Testis (tissue), 3 donors: Measurements from ENCODE around the gene TBL1X. TPM values are rescaled to one million over a fixed set of nuclear protein-coding genes. Genes with fewer than 3 reads are reported as not detected.

Experiments used
- DNase-seq: peaks from one replicate; pipeline ENCODE4 v3.0.0-alpha.2; 2019
- H3K27ac ChIP-seq, 2 donors: fragments of 200-600 bp; sonication (generic); one replicate each; pipeline ENCODE4 v1.5.1; 2019
- H3K27me3 ChIP-seq: fragments of 200-600 bp; sonication (generic); one replicate; pipeline ENCODE4 v1.5.1; 2019
- H3K36me3 ChIP-seq: fragments of 200-600 bp; sonication (generic); one replicate; pipeline ENCODE4 v1.5.1; 2017; ENCODE audit warnings: low read depth; ENCODE audit errors: missing control alignments
- H3K4me1 ChIP-seq: fragments of 200-600 bp; sonication (generic); one replicate; pipeline ENCODE4 v1.5.1; 2019
- H3K4me3 ChIP-seq, 2 donors: fragments of 200-600 bp; sonication (generic); one replicate each; pipeline ENCODE4 v1.5.1; 2017 to 2019
- H3K9me3 ChIP-seq: fragments of 200-600 bp; sonication (generic); one replicate; pipeline ENCODE4 v1.5.1; 2017
- POLR2A ChIP-seq: fragments of 450-650 bp; IDR thresholded peaks from one replicate; pipeline ENCODE4 v1.6.1; 2017; ENCODE audit warnings: antibody characterized with exemption, mild to moderate bottlenecking, moderate library complexity
- WGBS, 2 donors: methylation state at CpG; one replicate each; pipeline ENCODE4 v1.1.5; 2018; 5-methylcytosine and 5-hydroxymethylcytosine counted together
- intact Hi-C: fragments of 100-400 bp; cut with DNase I; formaldehyde crosslinking; loops from one replicate; pipeline ENCODE4 v1.15.1; 2023; ENCODE audit warnings: low total_unique reads
- polyA plus RNA-seq: library from polyadenylated mRNA; stranded (reverse); fragments of 350-450 nt; fragmentation: Illumina TruSeq; extraction: RNeasy Lipid Tissue Mini Kit (QIAGEN cat#74804); gene quantifications from one replicate; pipeline ENCODE4 v1.2.3, GENCODE V29; 2014; ENCODE audit warnings: low read depth, low replicate concordance; ENCODE audit not compliant: insufficient read depth
- total RNA-seq, 2 donors: library from RNA; depleted of rRNA; stranded (reverse); fragments of >200 nt; gene quantifications; one replicate each; pipeline ENCODE4 v1.2.3, GENCODE V29; 2016
- TF ChIP-seq, protein P1 (sequence below), 3 experiments: fragments of 450-650 bp in 2 of 3; fragments of 200-600 bp in 1 of 3; sonication (generic) in 1 of 3; IDR thresholded peaks; one replicate each; pipeline ENCODE4 v1.5.1; 2016 to 2019; ENCODE audit warnings: antibody characterized with exemption in 3 of 3, mild to moderate bottlenecking in 2 of 3, moderate library complexity in 1 of 3

Gene TBL1X
- total and polyA plus RNA-seq, 3 donors from 2014 or later = 24.0 to 69.2 (median 48.1) TPM

DNA sequence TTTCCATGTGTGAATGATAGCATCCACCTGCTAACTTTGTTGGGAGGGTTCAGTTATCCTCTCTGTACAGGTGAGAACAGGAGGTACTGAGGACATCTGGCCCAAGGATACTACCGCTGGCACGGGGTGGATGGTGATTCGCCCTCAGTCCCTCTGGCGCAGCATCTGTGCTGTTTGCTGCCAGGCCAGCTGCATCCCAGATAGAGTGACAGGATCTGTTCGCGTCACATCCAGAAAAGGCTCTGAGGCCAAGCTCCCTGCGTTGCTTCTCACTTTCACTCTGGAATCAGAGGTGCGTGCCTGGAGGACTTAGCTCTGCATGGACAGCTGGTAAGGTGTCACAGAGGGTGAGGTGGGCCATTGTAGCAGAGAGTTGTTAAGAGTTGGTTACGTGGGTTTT is 95.4 kb downstream of the TBL1X start:
- whole genome bisulfite sequencing, 2 donors = 98% methylated on average over 5 of the region's 9 CpGs; no CpG with 5 or more reads in 1 of the 2 donors

DNA sequence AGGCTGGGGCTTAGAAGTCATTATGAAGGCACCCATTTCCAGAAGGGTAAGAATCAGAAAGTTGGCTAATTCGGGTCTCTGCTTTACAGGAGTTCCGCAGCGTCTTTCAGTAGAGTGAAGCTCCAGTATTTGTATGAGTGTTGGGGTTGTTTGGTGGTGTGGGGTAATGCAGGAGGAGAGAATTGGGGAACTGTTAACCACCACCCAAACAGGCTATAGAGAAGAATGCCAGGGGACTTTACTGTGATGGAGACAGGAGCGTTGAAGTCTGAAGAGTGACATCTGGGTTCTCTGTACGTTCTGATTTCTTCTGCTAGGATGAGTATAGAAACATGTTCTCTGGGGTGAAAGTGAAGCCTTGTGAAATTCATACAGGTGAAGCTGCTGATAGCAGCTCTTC is 96.3 kb downstream of the TBL1X start:
- WGBS, 2 donors = 89 to 91% methylated on average over 5 of the region's 5 CpGs
- Histone ChIP-seq H3K9me3 (no peaks in the 10 kb centered on the region), H3K36me3 (no peaks in the 10 kb centered on the region), H3K4me3 (no peak overlapping the region), H3K27me3 (no peaks in the 10 kb centered on the region), H3K4me1 (no peaks in the 10 kb centered on the region), H3K27ac (no peak overlapping the region)
- no peak for DNase-seq
- intact Hi-C loops = no loop called here
- no peak for TF ChIP-seq POLR2A
- TF ChIP-seq, protein P1, sequence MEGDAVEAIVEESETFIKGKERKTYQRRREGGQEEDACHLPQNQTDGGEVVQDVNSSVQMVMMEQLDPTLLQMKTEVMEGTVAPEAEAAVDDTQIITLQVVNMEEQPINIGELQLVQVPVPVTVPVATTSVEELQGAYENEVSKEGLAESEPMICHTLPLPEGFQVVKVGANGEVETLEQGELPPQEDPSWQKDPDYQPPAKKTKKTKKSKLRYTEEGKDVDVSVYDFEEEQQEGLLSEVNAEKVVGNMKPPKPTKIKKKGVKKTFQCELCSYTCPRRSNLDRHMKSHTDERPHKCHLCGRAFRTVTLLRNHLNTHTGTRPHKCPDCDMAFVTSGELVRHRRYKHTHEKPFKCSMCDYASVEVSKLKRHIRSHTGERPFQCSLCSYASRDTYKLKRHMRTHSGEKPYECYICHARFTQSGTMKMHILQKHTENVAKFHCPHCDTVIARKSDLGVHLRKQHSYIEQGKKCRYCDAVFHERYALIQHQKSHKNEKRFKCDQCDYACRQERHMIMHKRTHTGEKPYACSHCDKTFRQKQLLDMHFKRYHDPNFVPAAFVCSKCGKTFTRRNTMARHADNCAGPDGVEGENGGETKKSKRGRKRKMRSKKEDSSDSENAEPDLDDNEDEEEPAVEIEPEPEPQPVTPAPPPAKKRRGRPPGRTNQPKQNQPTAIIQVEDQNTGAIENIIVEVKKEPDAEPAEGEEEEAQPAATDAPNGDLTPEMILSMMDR (IDR thresholded peaks at IDR 0.05) = no peak

More for the DNA sequence above, 95.4 kb downstream of the TBL1X start:
- TF ChIP-seq, protein P1 (IDR thresholded peaks at IDR 0.05) = no peak
- no peak for TF ChIP-seq POLR2A
- no peaks in the 10 kb centered on the region for H3K27me3 ChIP-seq
- H3K36me3 ChIP-seq = no peaks in the 10 kb centered on the region
- DNase-seq = no peak
- H3K9me3 ChIP-seq = no peaks in the 10 kb centered on the region
- intact Hi-C loops = no loop called here
- H3K4me1 ChIP-seq = no peaks in the 10 kb centered on the region
- H3K27ac ChIP-seq = no peak overlapping the region
- no peak overlapping the region for H3K4me3 ChIP-seq

DNA sequence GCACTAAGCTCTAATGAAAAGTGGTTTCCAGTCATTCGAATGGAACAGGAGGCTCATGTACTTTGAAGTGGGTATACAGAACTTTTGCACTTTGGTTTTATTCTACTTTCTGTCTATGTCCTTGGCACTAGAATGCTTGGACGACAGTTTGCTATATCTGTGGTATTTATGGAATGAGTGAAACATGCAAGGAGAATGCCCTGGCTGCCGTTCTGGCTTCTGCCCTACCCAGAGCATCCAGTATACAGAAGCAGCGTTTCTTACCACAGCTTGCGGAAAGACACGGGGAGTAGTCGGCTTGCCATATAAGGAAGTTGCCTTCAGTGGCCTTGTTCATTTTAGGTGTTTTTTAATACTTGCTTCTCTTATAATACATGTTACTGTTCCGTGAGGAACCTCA is 98.0 kb downstream of the TBL1X start:
- Histone ChIP-seq H3K27ac (no peak overlapping the region), H3K27me3 (no peaks in the 10 kb centered on the region), H3K4me1 (no peaks in the 10 kb centered on the region), H3K9me3 (no peaks in the 10 kb centered on the region), H3K4me3 (no peak overlapping the region), H3K36me3 (no peaks in the 10 kb centered on the region)
- TF ChIP-seq, protein P1 (IDR thresholded peaks at IDR 0.05) = no peak
- TF ChIP-seq POLR2A = no peak
- DNase-seq = peak; percentile 45
- WGBS, 2 donors = 49 to 57% methylated on average over 8 of the region's 8 CpGs
- intact Hi-C loops = no loop called here

DNA sequence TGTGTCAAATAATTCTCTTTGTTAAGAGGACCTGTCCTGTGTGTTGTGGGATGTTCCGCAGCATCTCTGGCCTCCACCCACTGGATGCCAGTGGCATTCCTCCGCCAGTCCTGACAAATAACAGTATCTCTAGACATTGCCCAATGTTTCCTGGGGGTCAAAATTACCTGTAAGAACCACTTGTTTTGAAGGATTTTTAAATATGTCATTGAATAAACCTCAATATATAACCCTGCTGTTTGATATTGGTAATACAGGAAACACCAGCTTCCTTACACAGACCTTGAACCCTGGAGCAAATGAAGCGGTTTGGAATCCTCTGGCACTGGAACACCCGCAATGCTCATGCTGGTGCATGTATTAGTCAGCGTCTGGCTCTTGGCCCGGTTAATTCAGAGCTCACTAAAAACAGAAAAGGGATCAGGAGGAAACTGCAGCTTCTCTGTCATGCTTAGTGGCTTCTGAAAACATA is 101.3 kb downstream of the TBL1X start:
- Histone ChIP-seq H3K27ac (no peak overlapping the region), H3K9me3 (no peaks in the 10 kb centered on the region), H3K36me3 (no peaks in the 10 kb centered on the region), H3K4me1 (no peaks in the 10 kb centered on the region), H3K4me3 (no peak overlapping the region), H3K27me3 (no peaks in the 10 kb centered on the region)
- peak; percentile 71 for DNase-seq
- WGBS, 2 donors = 28 to 45% methylated on average over 2 to 6 of the region's 6 CpGs
- intact Hi-C loops = no loop called here
- TF ChIP-seq, protein P1 (IDR thresholded peaks at IDR 0.05) = no peak
- TF ChIP-seq POLR2A = no peak

DNA sequence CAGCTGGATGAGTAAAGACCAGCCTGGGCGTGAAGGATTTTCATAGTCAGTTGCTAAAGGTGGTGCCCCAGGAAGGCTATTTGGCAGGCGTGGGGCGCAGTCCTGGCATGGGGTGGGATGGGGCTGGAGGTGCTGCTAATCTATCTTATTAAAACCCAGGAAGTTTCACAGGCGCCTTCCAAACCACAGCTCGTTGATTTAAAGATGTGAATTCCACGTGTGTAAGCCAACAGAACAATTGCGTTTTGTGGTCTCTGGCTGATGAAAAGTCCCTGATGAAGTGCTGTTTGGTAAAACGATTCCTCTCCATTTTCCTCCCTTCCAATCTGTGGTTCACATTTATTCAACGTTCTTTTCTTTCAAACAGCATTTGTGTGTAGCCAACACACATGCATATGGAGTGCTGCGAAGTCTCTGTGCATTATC is 105.0 kb downstream of the TBL1X start:
- H3K9me3 ChIP-seq = no peaks in the 10 kb centered on the region
- H3K4me3 ChIP-seq = no peak overlapping the region
- no peaks in the 10 kb centered on the region for H3K27me3 ChIP-seq
- intact Hi-C loops = no loop called here
- TF ChIP-seq, protein P1 (IDR thresholded peaks at IDR 0.05) = no peak
- TF ChIP-seq POLR2A = no peak
- H3K36me3 ChIP-seq = no peaks in the 10 kb centered on the region
- no peaks in the 10 kb centered on the region for H3K4me1 ChIP-seq
- no peak for DNase-seq
- WGBS, 2 donors = 55 to 81% methylated on average over 9 to 10 of the region's 10 CpGs
- H3K27ac ChIP-seq = no peak overlapping the region
